Measurements from ENCODE around the gene USP28. TPM values are rescaled to one million over a fixed set of nuclear protein-coding genes. Genes with fewer than 3 reads are reported as not detected.

USP28 gene
- polyA plus RNA-seq, 2 of the 4 experiments (the other 2 are of a cell fraction), result 15.4 to 31.3 TPM

- FAIRE-seq (no peak), DNase-seq (ENCODE audit: low read depth in 1 of 2, low spot score in 1 of 2) (no peak), ATAC-seq (no peak)
- ChIA-PET CTCF (interaction anchor here (1.6 kb wide), 1 partner anchor 11 kb away, joined by 3 read pairs; no protein-coding TSS in a partner anchor), POLR2A (no interaction called here)
- H3K4me2 ChIP-seq, result no peak overlapping the region
- TF ChIP-seq JUN (IDR thresholded peaks at IDR 0.05) (no peak), RCOR1 (IDR thresholded peaks at IDR 0.05; ENCODE audit: low read depth, low read length) (no peak), FOSL2 (IDR thresholded peaks at IDR 0.05) (no peak), FOSL2 (CRISPR knock-in tag; IDR thresholded peaks at IDR 0.05) (no peak), NR3C1 (IDR thresholded peaks at IDR 0.05) (no peak), CEBPB (IDR thresholded peaks at IDR 0.05) (no peak), KDM5A (IDR thresholded peaks at IDR 0.05) (no peak), NFE2L2 (conservative IDR thresholded peaks at IDR 0.05; ENCODE audit: low read length) (no peak)
- H3K9me3 ChIP-seq, result no peaks in the 10 kb centered on the region
- no peaks in the 10 kb centered on the region for H3K4me1 ChIP-seq
- WGBS (ENCODE audit: missing lambda C conversion rate), result 78% methylated on average over 1 of the region's 1 CpG
- no peak overlapping the region for H3K4me3 ChIP-seq
- H3K27ac ChIP-seq, result no peak overlapping the region
Observed at GRCh38 chr11:113817162-113817561, 58.2 kb downstream of the USP28 start.

- CTCF ChIA-PET, result interaction anchor here (0.5 kb wide), 1 partner anchor 73 kb away, joined by 5 read pairs; no protein-coding TSS in a partner anchor
Observed at GRCh38 chr11:113814181-113814580, 61.2 kb downstream of the USP28 start.

GRCh38 chr11:113808931-113809330, 66.4 kb downstream of the USP28 start:
- ChIA-PET POLR2A (no interaction called here), CTCF (no interaction called here)
- FAIRE-seq (no peak), DNase-seq (ENCODE audit: low read depth in 1 of 2, low spot score in 1 of 2) (no peak), ATAC-seq (no peak)
- H3K4me2 ChIP-seq, result no peak overlapping the region
- no peaks in the 10 kb centered on the region for H3K9me3 ChIP-seq
- WGBS (ENCODE audit: missing lambda C conversion rate), result 45% methylated on average over 2 of the region's 2 CpGs
- no peak overlapping the region for H3K27ac ChIP-seq
- TF ChIP-seq HOXB13 (CRISPR knock-in tag; IDR thresholded peaks at IDR 0.05; ENCODE audit: low read depth) (no peak), ZNF302 (CRISPR knock-in tag; IDR thresholded peaks at IDR 0.05) (no peak), FOSB (CRISPR knock-in tag; IDR thresholded peaks at IDR 0.05) (no peak), FOXS1 (CRISPR knock-in tag; IDR thresholded peaks at IDR 0.05) (no peak), ZSCAN20 (CRISPR knock-in tag; IDR thresholded peaks at IDR 0.05) (no peak), BCL3 (IDR thresholded peaks at IDR 0.05) (no peak), PBX3 (IDR thresholded peaks at IDR 0.05) (no peak), BHLHE40 (IDR thresholded peaks at IDR 0.05; ENCODE audit: low read depth, low read length) (no peak), TP53 (CRISPR knock-in tag; IDR thresholded peaks at IDR 0.05) (no peak), TFCP2L1 (CRISPR knock-in tag; IDR thresholded peaks at IDR 0.05) (no peak), MAFK (IDR thresholded peaks at IDR 0.05; ENCODE audit: partially characterized antibody) (no peak), CTCF (IDR thresholded peaks at IDR 0.05) (no peak), MYC (IDR thresholded peaks at IDR 0.05; ENCODE audit: borderline replicate concordance, low read length) (no peak)
- H3K4me3 ChIP-seq, result no peak overlapping the region
- H3K4me1 ChIP-seq, result no peaks in the 10 kb centered on the region

More at GRCh38 chr11:113814181-113814580, 61.2 kb downstream of the USP28 start:
- TF ChIP-seq HOXB5 (CRISPR knock-in tag; IDR thresholded peaks at IDR 0.05) (no peak), SREBF2 (IDR thresholded peaks at IDR 0.05) (no peak), NFE2L2 (conservative IDR thresholded peaks at IDR 0.05; ENCODE audit: low read length) (no peak), CHD4 (IDR thresholded peaks at IDR 0.05; ENCODE audit: borderline replicate concordance) (no peak), ZNF302 (CRISPR knock-in tag; IDR thresholded peaks at IDR 0.05) (no peak)
- Histone ChIP-seq H3K9me3 (no peaks in the 10 kb centered on the region), H3K4me1 (no peaks in the 10 kb centered on the region), H3K4me2 (no peak overlapping the region), H3K27ac (no peak overlapping the region), H3K4me3 (no peak overlapping the region)
- ATAC-seq (no peak), FAIRE-seq (no peak), DNase-seq (ENCODE audit: low read depth in 1 of 2, low spot score in 1 of 2) (no peak)
- POLR2A ChIA-PET, result no interaction called here

Data from A549 (cell line).